Measurements from ENCODE around the gene PAX8. TPM values are rescaled to one million over a fixed set of nuclear protein-coding genes. Genes with fewer than 3 reads are reported as not detected.

The PAX8 gene
- total and polyA plus RNA-seq, 2 donors (not counting 1 experiment from before 2014, with no cell fraction given) = 0.45 to 0.64 TPM

DNA sequence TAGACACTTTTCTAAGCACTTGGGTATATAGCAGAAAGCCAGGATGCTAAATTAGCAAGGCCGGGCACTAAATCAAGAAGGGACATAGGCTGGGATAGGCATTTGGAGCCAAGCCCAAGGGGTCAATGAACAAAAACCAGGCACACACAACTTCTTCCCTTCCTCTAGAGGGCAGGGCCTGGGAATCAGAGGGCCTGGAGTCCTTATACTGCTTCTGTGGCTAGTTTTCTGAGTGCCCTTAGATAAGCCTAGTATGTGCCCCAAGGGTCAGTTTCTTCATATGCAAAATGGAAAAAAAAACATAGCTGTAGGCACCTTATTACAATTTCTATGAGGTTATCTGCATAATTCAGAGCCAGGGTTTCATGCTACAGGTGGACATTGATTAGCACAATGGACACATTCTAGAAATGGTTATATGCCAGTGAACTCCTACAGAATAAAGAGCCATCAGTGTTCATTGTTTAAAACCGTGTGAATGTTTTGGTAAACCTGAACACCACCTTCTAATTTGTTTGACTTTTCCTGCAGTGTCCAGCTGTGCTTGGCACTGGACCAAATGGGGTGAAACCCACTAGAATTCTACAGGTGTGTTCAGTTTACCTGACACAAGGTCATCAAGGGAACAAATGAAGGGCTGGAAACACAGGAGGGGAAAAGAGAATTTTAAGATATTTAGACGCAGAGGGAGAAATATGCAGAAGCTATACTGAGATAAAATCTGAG lies 49.6 kb downstream of the PAX8 start:
- no peaks in the 10 kb centered on the region for H3K9me3 Mint-ChIP-seq (ENCODE audit: insufficient read depth)
- intact Hi-C loops (cut with micrococcal nuclease) = no loop called here
- CTCF ChIA-PET = interaction anchor here (0.6 kb wide), 1 partner anchor 141 kb away, joined by 3 read pairs; no protein-coding TSS in a partner anchor

DNA sequence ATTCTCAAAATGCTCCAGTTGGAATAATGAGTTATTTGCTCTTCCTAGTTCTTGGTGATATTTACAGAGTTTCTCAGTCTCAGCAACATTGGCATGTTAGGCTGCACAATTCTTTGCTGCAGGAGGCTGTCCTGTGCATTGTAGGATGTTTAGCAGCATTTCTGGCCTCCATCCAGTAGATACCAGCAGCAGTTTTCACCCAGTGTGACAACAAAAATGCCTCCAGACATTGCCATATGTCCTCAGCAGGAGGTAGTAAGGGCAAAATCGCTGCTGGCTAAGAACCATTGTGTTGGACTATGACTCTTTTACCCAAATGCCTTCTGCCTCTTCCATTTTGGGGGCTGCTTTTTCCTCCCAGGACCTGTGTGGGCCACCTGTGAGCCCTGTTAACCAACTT lies 50.4 kb downstream of the PAX8 start:
- TF ChIP-seq, protein P1, sequence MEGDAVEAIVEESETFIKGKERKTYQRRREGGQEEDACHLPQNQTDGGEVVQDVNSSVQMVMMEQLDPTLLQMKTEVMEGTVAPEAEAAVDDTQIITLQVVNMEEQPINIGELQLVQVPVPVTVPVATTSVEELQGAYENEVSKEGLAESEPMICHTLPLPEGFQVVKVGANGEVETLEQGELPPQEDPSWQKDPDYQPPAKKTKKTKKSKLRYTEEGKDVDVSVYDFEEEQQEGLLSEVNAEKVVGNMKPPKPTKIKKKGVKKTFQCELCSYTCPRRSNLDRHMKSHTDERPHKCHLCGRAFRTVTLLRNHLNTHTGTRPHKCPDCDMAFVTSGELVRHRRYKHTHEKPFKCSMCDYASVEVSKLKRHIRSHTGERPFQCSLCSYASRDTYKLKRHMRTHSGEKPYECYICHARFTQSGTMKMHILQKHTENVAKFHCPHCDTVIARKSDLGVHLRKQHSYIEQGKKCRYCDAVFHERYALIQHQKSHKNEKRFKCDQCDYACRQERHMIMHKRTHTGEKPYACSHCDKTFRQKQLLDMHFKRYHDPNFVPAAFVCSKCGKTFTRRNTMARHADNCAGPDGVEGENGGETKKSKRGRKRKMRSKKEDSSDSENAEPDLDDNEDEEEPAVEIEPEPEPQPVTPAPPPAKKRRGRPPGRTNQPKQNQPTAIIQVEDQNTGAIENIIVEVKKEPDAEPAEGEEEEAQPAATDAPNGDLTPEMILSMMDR (IDR thresholded peaks at IDR 0.05) = no peak
- TF ChIP-seq EZH2 (IDR thresholded peaks at IDR 0.05; ENCODE audit: borderline replicate concordance, insufficient read depth, low read depth, low read length, poor library complexity, severe bottlenecking) = no peak
- H3K27me3 Mint-ChIP-seq = no peaks in the 10 kb centered on the region
- H3K4me1 ChIP-seq (ENCODE audit: control insufficient read depth in 2 of 2, insufficient read depth in 2 of 2, low read length in 2 of 2) = no peaks in the 10 kb centered on the region
- ATAC-seq (ENCODE audit: low read depth) = no peak
- no peak for DNase-seq
- CTCF ChIA-PET = interaction anchor here (1.0 kb wide), 1 partner anchor 25 kb away, joined by 3 read pairs; no protein-coding TSS in a partner anchor
- POLR2A ChIA-PET = no interaction called here
- H4K20me1 ChIP-seq (ENCODE audit: control insufficient read depth, insufficient read depth, low read length, poor library complexity, severe bottlenecking) = no peaks in the 10 kb centered on the region
- no peaks in the 10 kb centered on the region for H3K9me3 ChIP-seq (ENCODE audit: control extremely low read depth in 1 of 3, control insufficient read depth in 2 of 3, insufficient read depth in 1 of 3, low read length in 2 of 3)
- no peaks in the 10 kb centered on the region for H3K9me3 Mint-ChIP-seq (ENCODE audit: insufficient read depth)
- no peaks in the 10 kb centered on the region for H3K36me3 ChIP-seq (replicated peaks in 1 of 2; ENCODE audit: control extremely low read depth in 1 of 2, control insufficient read depth in 1 of 2, extremely low read depth in 1 of 2, insufficient read depth in 2 of 2, low read length in 1 of 2)
- no peaks in the 10 kb centered on the region for H3K79me2 ChIP-seq (ENCODE audit: control insufficient read depth, insufficient read depth, low read length)
- no peak overlapping the region for H3K4me2 ChIP-seq (replicated peaks; ENCODE audit: low read depth, low read length, poor library complexity, severe bottlenecking)
- H3K4me3 ChIP-seq (ENCODE audit: control extremely low read depth in 1 of 5, extremely low read depth in 1 of 5, insufficient read depth in 1 of 5, low read depth in 2 of 5, low read length in 4 of 5) = no peak overlapping the region
- H3K4me1 Mint-ChIP-seq = no peaks in the 10 kb centered on the region
- no peaks in the 10 kb centered on the region for H3K27me3 ChIP-seq (replicated peaks in 1 of 4; ENCODE audit: control extremely low read depth in 1 of 4, control insufficient read depth in 3 of 4, insufficient read depth in 4 of 4, low read length in 3 of 4)
- no peak overlapping the region for H3K27ac ChIP-seq (ENCODE audit: low read length in 2 of 2)
- no peak overlapping the region for H2AFZ ChIP-seq (ENCODE audit: insufficient read depth, low read depth, low read length, poor library complexity, severe bottlenecking)
- WGBS (ENCODE audit: insufficient coverage) = 67% methylated on average over 1 of the region's 1 CpG
- no peak overlapping the region for H3K4me3 Mint-ChIP-seq
- intact Hi-C loops (cut with micrococcal nuclease) = no loop called here
- no peak overlapping the region for H3K9ac ChIP-seq (ENCODE audit: low read length)
- H3K27ac Mint-ChIP-seq = no peak overlapping the region

More for the DNA sequence above, 49.6 kb downstream of the PAX8 start:
- H4K20me1 ChIP-seq (ENCODE audit: control insufficient read depth, insufficient read depth, low read length, poor library complexity, severe bottlenecking) = no peaks in the 10 kb centered on the region
- DNase-seq (no peak), ATAC-seq (ENCODE audit: low read depth) (no peak)
- H3K27ac Mint-ChIP-seq = no peak overlapping the region
- H3K27me3 Mint-ChIP-seq = no peaks in the 10 kb centered on the region
- no peak for TF ChIP-seq EZH2 (IDR thresholded peaks at IDR 0.05; ENCODE audit: borderline replicate concordance, insufficient read depth, low read depth, low read length, poor library complexity, severe bottlenecking)
- TF ChIP-seq, protein P1 (IDR thresholded peaks at IDR 0.05) = no peak
- H3K4me2 ChIP-seq (replicated peaks; ENCODE audit: low read depth, low read length, poor library complexity, severe bottlenecking) = no peak overlapping the region
- H3K9me3 ChIP-seq (ENCODE audit: control extremely low read depth in 1 of 3, control insufficient read depth in 2 of 3, insufficient read depth in 1 of 3, low read length in 2 of 3) = no peaks in the 10 kb centered on the region
- H3K36me3 ChIP-seq (replicated peaks in 1 of 2; ENCODE audit: control extremely low read depth in 1 of 2, control insufficient read depth in 1 of 2, extremely low read depth in 1 of 2, insufficient read depth in 2 of 2, low read length in 1 of 2) = no peaks in the 10 kb centered on the region
- no peaks in the 10 kb centered on the region for H3K4me1 ChIP-seq (ENCODE audit: control insufficient read depth in 2 of 2, insufficient read depth in 2 of 2, low read length in 2 of 2)
- H3K27me3 ChIP-seq (replicated peaks in 1 of 4; ENCODE audit: control extremely low read depth in 1 of 4, control insufficient read depth in 3 of 4, insufficient read depth in 4 of 4, low read length in 3 of 4) = no peaks in the 10 kb centered on the region
- WGBS (ENCODE audit: insufficient coverage) = 100% methylated on average over 2 of the region's 3 CpGs
- H3K79me2 ChIP-seq (ENCODE audit: control insufficient read depth, insufficient read depth, low read length) = no peaks in the 10 kb centered on the region
- H3K4me3 ChIP-seq (ENCODE audit: control extremely low read depth in 1 of 5, extremely low read depth in 1 of 5, insufficient read depth in 1 of 5, low read depth in 2 of 5, low read length in 4 of 5) = no peak overlapping the region
- no peaks in the 10 kb centered on the region for H3K4me1 Mint-ChIP-seq
- POLR2A ChIA-PET = no interaction called here
- no peak overlapping the region for H3K9ac ChIP-seq (ENCODE audit: low read length)
- H2AFZ ChIP-seq (ENCODE audit: insufficient read depth, low read depth, low read length, poor library complexity, severe bottlenecking) = no peak overlapping the region
- H3K4me3 Mint-ChIP-seq = no peak overlapping the region
- no peak overlapping the region for H3K27ac ChIP-seq (ENCODE audit: low read length in 2 of 2)
